ENCODE results near the gene BANF1.
"Not testable (repeated sequence)": the region's sequence is repeated elsewhere in the genome, so short reads cannot be mapped to it uniquely, and the experiment has no call there.

The BANF1 gene

GRCh38 chr11:66020212-66020611 is 17.9 kb downstream of the BANF1 start:
- H3K36me3 ChIP-seq: no peaks in the 10 kb centered on the region

DNA sequence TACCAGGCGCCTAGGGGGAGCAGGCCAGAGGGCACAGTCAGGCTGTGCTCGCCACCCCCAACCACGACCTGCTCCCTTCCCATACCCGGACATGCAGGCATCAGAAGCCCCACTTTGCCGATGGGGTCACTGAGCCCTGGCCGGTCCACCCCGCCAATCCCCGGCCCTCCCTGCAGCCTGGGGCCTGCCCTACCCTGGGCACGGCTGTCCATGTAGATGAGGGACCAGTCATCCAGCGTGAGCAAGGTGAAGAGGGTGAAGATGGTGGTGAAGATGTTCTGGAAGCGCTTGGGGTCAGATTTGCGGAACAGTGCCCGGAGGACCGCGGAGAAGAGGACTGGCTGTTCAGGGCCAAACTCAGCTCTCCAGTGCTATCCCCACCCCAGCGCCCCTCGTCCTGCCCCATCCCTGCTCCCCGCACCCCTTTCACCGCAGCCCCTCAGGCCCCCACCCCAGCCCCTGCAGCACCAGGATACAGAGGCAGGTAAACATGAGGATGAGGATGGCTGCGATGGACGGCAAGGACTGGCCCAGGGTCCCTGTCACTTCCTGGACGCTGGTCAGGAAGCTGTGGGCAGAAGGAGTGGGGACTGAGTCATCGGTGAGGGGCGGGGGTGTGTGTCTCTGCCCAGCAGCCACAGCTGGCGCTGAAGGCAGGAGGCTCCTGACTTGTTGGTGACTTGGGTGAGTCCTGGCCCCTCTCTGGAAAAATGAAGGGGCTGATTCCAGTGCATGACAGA is 18.5 kb downstream of the BANF1 start:
- no peak for DNase-seq
- Histone ChIP-seq H3K4me3 (ENCODE audit: low read depth, low read length) (no peak overlapping the region), H3K36me3 (no peaks in the 10 kb centered on the region), H3K27me3 (ENCODE audit: insufficient read depth, low read depth, severe bottlenecking) (no peaks in the 10 kb centered on the region), H3K9me3 (ENCODE audit: severe bottlenecking) (no peaks in the 10 kb centered on the region), H3K27ac (no peak overlapping the region)
- TF ChIP-seq, protein P1, sequence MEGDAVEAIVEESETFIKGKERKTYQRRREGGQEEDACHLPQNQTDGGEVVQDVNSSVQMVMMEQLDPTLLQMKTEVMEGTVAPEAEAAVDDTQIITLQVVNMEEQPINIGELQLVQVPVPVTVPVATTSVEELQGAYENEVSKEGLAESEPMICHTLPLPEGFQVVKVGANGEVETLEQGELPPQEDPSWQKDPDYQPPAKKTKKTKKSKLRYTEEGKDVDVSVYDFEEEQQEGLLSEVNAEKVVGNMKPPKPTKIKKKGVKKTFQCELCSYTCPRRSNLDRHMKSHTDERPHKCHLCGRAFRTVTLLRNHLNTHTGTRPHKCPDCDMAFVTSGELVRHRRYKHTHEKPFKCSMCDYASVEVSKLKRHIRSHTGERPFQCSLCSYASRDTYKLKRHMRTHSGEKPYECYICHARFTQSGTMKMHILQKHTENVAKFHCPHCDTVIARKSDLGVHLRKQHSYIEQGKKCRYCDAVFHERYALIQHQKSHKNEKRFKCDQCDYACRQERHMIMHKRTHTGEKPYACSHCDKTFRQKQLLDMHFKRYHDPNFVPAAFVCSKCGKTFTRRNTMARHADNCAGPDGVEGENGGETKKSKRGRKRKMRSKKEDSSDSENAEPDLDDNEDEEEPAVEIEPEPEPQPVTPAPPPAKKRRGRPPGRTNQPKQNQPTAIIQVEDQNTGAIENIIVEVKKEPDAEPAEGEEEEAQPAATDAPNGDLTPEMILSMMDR (IDR thresholded peaks at IDR 0.05; ENCODE audit: low read depth, low read length): no peak

More at GRCh38 chr11:66020212-66020611, 17.9 kb downstream of the BANF1 start:
- Histone ChIP-seq H3K27ac (no peak overlapping the region), H3K4me3 (ENCODE audit: low read depth, low read length) (no peak overlapping the region), H3K9me3 (ENCODE audit: severe bottlenecking) (no peaks in the 10 kb centered on the region), H3K27me3 (ENCODE audit: insufficient read depth, low read depth, severe bottlenecking) (no peaks in the 10 kb centered on the region)
- no peak for DNase-seq
- TF ChIP-seq, protein P1 (IDR thresholded peaks at IDR 0.05; ENCODE audit: low read depth, low read length): no peak

DNA sequence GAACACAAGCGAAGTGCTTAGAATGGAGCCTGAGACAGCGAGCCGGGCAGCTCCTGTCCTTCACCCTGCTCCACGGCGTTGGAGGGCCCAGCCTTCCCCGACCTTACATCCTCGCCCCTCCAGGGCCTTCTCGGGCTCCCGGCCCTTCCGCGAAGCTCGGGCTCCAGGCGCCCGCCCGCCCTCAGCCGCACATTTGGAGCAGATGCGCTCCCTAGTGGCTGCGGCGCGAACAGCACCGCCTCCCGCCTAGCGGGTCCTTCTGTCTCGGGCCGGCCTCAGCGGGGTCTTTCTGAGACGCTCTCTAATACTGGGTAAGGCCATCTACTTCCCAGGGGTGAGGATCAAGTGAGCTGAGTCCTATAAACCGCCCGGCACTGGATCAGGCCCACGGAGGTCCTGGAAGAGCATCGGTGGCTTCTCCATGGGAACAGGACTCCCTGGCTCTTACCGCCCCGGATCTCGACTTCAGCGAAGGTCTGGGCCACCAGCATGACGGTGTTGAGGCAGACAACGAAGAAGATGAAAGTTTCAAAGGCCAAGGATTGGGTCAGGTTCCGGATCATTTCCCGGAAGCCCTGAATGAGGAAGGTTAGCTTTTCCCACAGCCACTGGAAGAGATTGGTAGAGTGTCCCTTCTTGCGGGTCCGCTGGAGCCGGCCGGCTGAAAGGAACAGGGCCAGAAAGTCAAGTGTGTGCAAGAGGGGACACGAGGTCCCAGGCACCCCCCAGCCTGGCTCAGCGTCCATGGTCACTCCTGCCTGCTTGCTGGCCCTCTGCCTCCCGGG is 20.3 kb downstream of the BANF1 start:
- H3K4me3 ChIP-seq (ENCODE audit: low read depth, low read length): peak overlapping the region; percentile 14

GRCh38 chr11:66023186-66023440 is 20.8 kb downstream of the BANF1 start:
- H3K9me3 ChIP-seq (ENCODE audit: severe bottlenecking); H3K27ac ChIP-seq; H3K4me3 ChIP-seq (ENCODE audit: low read depth, low read length); H3K27me3 ChIP-seq (ENCODE audit: insufficient read depth, low read depth, severe bottlenecking); H3K36me3 ChIP-seq; DNase-seq: not testable (repeated sequence)

More for the DNA sequence above, 20.3 kb downstream of the BANF1 start:
- peak; percentile 78 for DNase-seq
- H3K27me3 ChIP-seq (ENCODE audit: insufficient read depth, low read depth, severe bottlenecking): no peaks in the 10 kb centered on the region
- H3K36me3 ChIP-seq: no peaks in the 10 kb centered on the region
- no peaks in the 10 kb centered on the region for H3K9me3 ChIP-seq (ENCODE audit: severe bottlenecking)
- no peak overlapping the region for H3K27ac ChIP-seq
- TF ChIP-seq, protein P1 (IDR thresholded peaks at IDR 0.05; ENCODE audit: low read depth, low read length): peak; percentile 92

- Histone ChIP-seq H3K27ac (no peak within 1 kb of the TSS), H3K36me3 (no peaks in the 10 kb centered on the region), H3K27me3 (ENCODE audit: insufficient read depth, low read depth, severe bottlenecking) (no peaks in the 10 kb centered on the region), H3K9me3 (ENCODE audit: severe bottlenecking) (no peaks in the 10 kb centered on the region), H3K4me3 (ENCODE audit: low read depth, low read length) (no peak within 1 kb of the TSS)
- TF ChIP-seq, protein P1 (IDR thresholded peaks at IDR 0.05; ENCODE audit: low read depth, low read length): no peak
- no peak for DNase-seq
Measured at GRCh38 chr11:66026017-66026529, 23.8 kb downstream of the BANF1 start, which contains the start of gene CATSPER1. Gene CATSPER1 (minus strand): TSS chr11:66026479. CDS start chr11:66026379, 100 bp downstream.

DNA sequence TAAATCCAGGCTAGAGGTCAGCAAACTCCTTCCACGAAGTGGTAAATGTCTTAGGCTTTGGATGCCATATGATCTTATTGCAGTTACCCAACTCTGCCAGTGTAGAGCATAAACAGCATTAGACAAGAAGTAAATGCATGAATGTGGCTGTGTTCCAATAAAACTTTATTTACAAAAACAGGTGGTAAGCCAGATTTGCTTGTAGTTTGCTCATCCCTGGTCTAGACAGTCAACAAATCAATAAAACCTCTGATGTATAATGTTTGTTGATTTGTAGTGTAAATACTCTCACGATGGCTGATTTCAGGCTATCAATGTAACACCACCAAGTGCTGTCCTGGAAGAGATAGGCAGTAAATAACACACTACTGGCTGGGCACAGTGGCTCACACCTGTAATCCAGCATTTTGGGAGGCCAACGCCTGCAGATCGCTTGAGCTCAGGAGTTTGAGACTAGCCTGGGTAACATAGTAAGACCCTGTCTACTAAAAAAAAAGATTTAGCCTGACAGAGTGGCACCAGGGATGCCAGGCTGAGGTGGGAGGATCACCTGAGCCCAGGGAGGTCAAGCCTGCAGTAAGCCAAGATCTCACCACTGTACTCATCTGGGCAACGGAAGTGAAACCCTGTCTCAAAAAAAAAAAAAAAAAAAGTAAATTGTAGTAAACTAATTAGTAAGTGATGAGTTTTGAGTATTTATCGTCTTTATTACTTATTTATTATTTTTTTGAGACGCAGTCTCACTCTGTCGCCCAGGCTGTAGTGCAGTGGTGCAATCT is 30.8 kb downstream of the BANF1 start:
- Histone ChIP-seq H3K4me3 (ENCODE audit: low read depth, low read length) (no peak overlapping the region), H3K27ac (no peak overlapping the region), H3K36me3 (no peaks in the 10 kb centered on the region), H3K9me3 (ENCODE audit: severe bottlenecking) (peaks cover 6% of the 10 kb centered on the region), H3K27me3 (ENCODE audit: insufficient read depth, low read depth, severe bottlenecking) (no peaks in the 10 kb centered on the region)
- TF ChIP-seq, protein P1 (IDR thresholded peaks at IDR 0.05; ENCODE audit: low read depth, low read length): no peak
- no peak for DNase-seq

Data from WERI-Rb-1 (cell line).